HepG2 (cell line): ENCODE results near the gene STOML3.

Source experiments
- AHR ChIP-seq: IDR thresholded peaks from 2 replicates; pipeline ENCODE4 v1.6.1; 2018; ENCODE audit warnings: missing genetic modification reagents, missing compliant biosample characterization
- ATF3 ChIP-seq: sonication (generic); formaldehyde crosslinking; IDR thresholded peaks from 2 replicates; pipeline ENCODE4 v1.4.0; 2020; ENCODE audit warnings: missing genetic modification reagents
- CTCF ChIP-seq: sonication (generic); formaldehyde crosslinking; IDR thresholded peaks from 2 replicates; pipeline ENCODE4 v1.5.0; 2020; ENCODE audit warnings: mild to moderate bottlenecking, missing genetic modification reagents, moderate library complexity
- DDIT3 ChIP-seq: sonication (generic); formaldehyde crosslinking; IDR thresholded peaks from 2 replicates; pipeline ENCODE4 v1.4.0; 2020; ENCODE audit warnings: mild to moderate bottlenecking, missing genetic modification reagents
- NFE2L1 ChIP-seq: sonication (generic); formaldehyde crosslinking; IDR thresholded peaks from 2 replicates; pipeline ENCODE4 v1.4.0; 2020; ENCODE audit warnings: missing genetic modification reagents, mild to moderate bottlenecking, borderline replicate concordance
- POLR2A ChIP-seq, 2 experiments: IDR thresholded peaks; 2 replicates each; pipeline ENCODE4 v1.6.1; 2011; ENCODE audit warnings: low read depth in 2 of 2, low read length in 2 of 2, mild to moderate bottlenecking in 1 of 2, moderate library complexity in 1 of 2; ENCODE audit not compliant: insufficient read depth in 1 of 2
- ZC3H4 ChIP-seq: sonication (generic); formaldehyde crosslinking; IDR thresholded peaks from 2 replicates; pipeline ENCODE4 v1.4.0; 2020; ENCODE audit warnings: missing genetic modification reagents, borderline replicate concordance
- ZMYM3 ChIP-seq: sonication (generic); formaldehyde crosslinking; IDR thresholded peaks from 2 replicates; pipeline ENCODE4 v1.5.1; 2020; ENCODE audit warnings: mild to moderate bottlenecking, missing genetic modification reagents
- ZNF124 ChIP-seq: sonication (generic); formaldehyde crosslinking; IDR thresholded peaks from 2 replicates; pipeline ENCODE4 v1.4.0; 2020; ENCODE audit warnings: missing genetic modification reagents
- ZNF574 ChIP-seq: sonication (generic); formaldehyde crosslinking; IDR thresholded peaks from 2 replicates; pipeline ENCODE4 v1.4.0; 2020; ENCODE audit warnings: missing genetic modification reagents

- no peak for TF ChIP-seq ATF3 (CRISPR knock-in tag)
- TF ChIP-seq ZNF124 (CRISPR knock-in tag): no peak
- no peak for TF ChIP-seq ZNF574 (CRISPR knock-in tag)
- no peak for TF ChIP-seq ZC3H4 (CRISPR knock-in tag)
- no peak for TF ChIP-seq DDIT3 (CRISPR knock-in tag)
- TF ChIP-seq AHR: no peak
- no peak for TF ChIP-seq CTCF
- TF ChIP-seq POLR2A (IDR thresholded peaks at IDR 0.05; ENCODE audit: insufficient read depth in 1 of 2, low read depth in 2 of 2, low read length in 2 of 2): no peak
- TF ChIP-seq NFE2L1 (CRISPR knock-in tag): no peak
- no peak for TF ChIP-seq ZMYM3
These were observed 8.1 kb upstream of the STOML3 start for GRCh38 chr13:38998739-38999138.
